GM21360 (cell line): ENCODE measurements around the gene SATB2.

Experiments
- ATAC-seq: cut with Tn5 transposase; IDR thresholded peaks from one replicate; pipeline ENCODE4 v1.9.1; 2021; ENCODE audit warnings: mild to moderate bottlenecking, moderate library complexity; ENCODE audit not compliant: unreplicated experiment

SATB2 gene

DNA sequence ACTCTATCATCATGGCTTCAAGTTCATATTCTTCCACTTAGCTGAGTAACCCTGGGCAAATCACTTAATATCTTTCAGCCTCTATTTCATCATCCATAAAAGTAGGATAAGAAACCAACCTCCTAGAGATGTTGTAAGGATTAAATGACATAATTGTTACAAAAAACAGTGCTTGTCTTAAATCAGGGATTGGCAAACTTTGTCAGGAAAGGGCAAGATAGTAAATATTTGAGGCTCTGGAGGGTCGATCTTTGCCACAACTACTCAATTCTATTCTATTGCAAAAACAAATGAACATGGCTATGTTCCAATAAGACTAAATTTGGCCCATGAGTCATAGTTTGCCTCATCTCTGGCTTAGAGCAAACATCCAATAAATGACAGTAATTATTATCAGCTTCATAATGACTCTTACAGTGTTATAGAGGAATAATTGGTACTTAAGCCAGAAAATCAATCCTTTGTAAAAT is 184.7 kb downstream of the SATB2 start:
- ATAC-seq = no peak

DNA sequence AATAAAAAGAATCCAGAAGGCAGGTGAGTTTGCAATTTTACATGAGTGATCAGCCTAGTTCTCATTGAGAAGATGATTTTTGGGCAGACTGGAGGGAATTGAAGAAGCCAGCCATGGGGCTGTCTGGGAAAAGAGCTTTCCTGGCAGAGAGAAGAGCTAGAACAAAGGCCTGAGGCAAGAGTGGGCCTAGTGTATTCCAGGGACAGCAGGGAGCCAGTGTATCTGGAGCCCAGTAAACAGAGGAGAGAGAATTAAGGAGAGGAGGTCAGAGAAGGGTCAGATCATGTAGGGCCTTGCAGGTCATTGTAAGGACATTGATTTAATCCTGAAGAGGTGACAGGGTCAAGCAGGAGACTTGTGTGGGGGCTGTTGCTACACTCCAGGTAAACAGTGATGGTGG is 195.8 kb downstream of the SATB2 start:
- no peak for ATAC-seq

DNA sequence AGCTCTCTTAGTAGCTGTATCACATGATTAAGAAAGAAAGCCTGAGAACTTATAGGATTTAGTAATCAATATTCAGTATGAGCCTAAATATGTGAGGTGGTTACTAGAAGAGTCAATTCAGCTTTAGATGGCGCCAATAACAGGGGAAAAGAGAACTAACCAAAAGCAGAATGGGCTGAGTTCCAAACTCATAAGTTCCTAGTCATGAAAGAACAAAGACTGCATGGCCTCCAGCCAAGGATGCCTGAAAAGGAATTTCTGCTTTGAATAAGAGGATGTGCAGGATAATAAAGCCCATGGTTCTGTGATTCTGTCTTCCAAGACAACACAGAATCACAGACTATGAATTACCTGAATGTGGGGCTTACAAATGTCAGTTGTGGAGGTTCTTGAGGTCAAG is 196.5 kb downstream of the SATB2 start:
- ATAC-seq = no peak

DNA sequence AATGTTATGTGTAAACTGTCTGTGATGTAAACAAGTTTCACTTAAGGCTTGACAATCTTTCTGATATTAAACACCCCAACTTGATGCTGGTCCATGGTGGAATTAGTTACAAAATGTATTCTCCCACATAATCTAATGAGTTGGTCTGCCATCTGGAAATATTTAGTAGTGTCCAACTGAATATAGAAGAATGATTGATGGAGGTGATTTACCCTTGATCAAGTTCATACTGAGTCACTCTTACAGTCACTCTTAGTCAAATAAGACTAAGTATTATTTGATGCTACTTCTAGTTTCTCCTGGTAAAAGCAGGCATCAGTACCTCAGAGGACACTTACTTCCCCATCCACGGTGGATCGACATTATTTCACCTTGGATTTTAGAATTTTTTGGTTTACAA is 198.1 kb downstream of the SATB2 start:
- no peak for ATAC-seq

DNA sequence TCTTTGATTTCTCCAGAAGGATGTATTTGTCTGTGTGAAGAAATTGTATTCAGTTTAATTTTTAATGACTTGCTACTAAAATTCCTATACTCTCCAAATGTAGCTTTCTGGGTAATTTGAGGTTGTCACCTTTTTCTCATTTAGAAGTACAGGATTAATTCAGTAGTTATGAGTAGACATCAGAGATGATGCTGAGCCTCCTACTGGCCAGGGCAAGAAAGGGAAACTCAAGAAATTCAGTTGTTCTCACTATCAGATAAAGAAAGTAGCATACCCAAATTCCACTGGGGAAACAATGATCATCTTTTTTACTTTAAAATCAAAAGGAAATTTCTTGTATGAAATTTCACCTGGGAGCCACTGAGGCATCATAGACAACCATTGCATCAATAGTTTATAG is 199.4 kb downstream of the SATB2 start:
- no peak for ATAC-seq

- no peak for ATAC-seq
Observed at GRCh38 chr2:199257261-199258224, 200.2 kb downstream of the SATB2 start.

DNA sequence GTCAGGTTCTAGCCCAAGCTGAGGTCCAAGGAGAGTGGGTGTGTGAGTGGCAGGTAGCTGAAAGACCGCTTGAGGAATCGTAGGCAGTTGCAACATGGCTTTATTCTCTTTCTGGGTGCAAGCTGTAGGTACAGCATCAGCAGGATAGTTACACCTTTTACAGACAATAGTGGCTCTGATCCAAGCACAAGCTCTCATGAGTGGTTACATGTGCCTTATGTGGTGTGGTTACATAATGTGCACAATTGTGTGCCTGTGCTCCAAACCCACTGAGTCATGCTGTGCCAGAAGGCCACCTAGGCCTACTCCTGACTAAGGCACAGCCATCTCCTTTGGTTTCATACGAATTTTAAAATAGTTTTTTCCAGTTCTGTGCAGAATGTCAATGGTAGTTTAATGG is 227.6 kb downstream of the SATB2 start:
- no peak for ATAC-seq

- no peak for ATAC-seq
Observed at GRCh38 chr2:199228887-199229819, 228.6 kb downstream of the SATB2 start.

GRCh38 chr2:199223791-199224190 is 233.9 kb downstream of the SATB2 start:
- ATAC-seq = no peak

GRCh38 chr2:199220920-199221319 is 236.8 kb downstream of the SATB2 start:
- ATAC-seq = no peak

DNA sequence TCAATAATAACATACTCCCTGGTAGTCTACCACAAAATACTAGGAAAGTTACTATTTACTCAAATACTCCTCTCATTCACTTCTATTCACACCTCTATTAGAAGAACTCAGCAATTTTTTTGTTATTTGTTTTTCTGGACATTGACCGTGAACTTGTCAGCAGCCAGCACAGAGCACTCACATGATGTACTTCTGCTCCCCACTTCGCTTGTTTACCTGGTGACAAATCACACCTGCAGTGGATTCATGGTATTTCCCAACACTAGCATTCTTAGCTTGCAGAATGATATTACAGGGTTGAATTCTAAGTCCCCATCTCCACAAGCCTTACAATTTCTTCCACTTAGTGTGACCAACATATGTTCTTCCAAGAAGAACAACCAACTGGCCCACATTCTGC is 238.2 kb downstream of the SATB2 start:
- no peak for ATAC-seq
